IMR-90 (cell line): ENCODE data around the gene CMC1. TPM values are rescaled to one million over a fixed set of nuclear protein-coding genes. Genes with fewer than 3 reads are reported as not detected.

Experiments
- ATAC-seq: fragments of 200-7000 bp; cut with Tn5 transposase; 2 replicates; pipeline ENCODE4 v1.9.1; 2020; ENCODE audit warnings: low read depth, mild to moderate bottlenecking, moderate library complexity
- BruUV-seq: library from RNA; stranded (reverse); fragments of 400-500 nt; replicated peaks from 2 replicates; lab custom pipeline; 2021; lab: Mats Ljungman, UMichigan
- CTCF ChIA-PET: fragments of 300-600 bp; formaldehyde crosslinking; extraction: SDS; loops from one replicate; lab custom pipeline; 2021; ENCODE audit warnings: antibody characterized with exemption; lab: Yijun Ruan, JAX
- POLR2A ChIA-PET: fragments of 300-600 bp; sonication (Branson Sonifier 250); formaldehyde crosslinking; loops from one replicate; lab custom pipeline; 2022; ENCODE audit warnings: antibody characterized with exemption; ENCODE audit not compliant: unreplicated experiment; lab: Charles Lee
- DNase-seq: peaks from one replicate; pipeline ENCODE4 v3.0.0; 2013
- H2AFZ ChIP-seq: replicated peaks from 2 replicates; pipeline ENCODE3; 2013; ENCODE audit warnings: low read length, mild to moderate bottlenecking; ENCODE audit not compliant: poor library complexity
- H2AK5ac ChIP-seq: 2 replicates; pipeline ENCODE4 v1.6.1; 2013; ENCODE audit warnings: low read depth, low read length, inconsistent platforms
- H2AK9ac ChIP-seq: replicated peaks from 2 replicates; pipeline ENCODE3; 2013; ENCODE audit warnings: mild to moderate bottlenecking, low read depth, low read length, moderate library complexity; ENCODE audit not compliant: poor library complexity
- H2BK120ac ChIP-seq: 2 replicates; pipeline ENCODE4 v1.6.1; 2013; ENCODE audit warnings: low read depth, low read length, inconsistent platforms
- H2BK15ac ChIP-seq: 3 replicates; pipeline ENCODE4 v1.6.1; 2013; ENCODE audit warnings: low read depth, low read length, inconsistent platforms
- H2BK20ac ChIP-seq: 2 replicates; pipeline ENCODE4 v1.6.1; 2013; ENCODE audit warnings: low read depth, mild to moderate bottlenecking, inconsistent platforms, low read length, moderate library complexity
- H2BK5ac ChIP-seq: 2 replicates; pipeline ENCODE4 v1.6.1; 2013; ENCODE audit warnings: mild to moderate bottlenecking, low read depth, low read length, inconsistent platforms; ENCODE audit not compliant: poor library complexity, severe bottlenecking
- H3K14ac ChIP-seq: replicated peaks from 2 replicates; pipeline ENCODE4 v1.6.1; 2013; ENCODE audit warnings: low read depth, low read length, inconsistent platforms
- H3K18ac ChIP-seq: 2 replicates; pipeline ENCODE4 v1.6.1; 2013; ENCODE audit warnings: low read depth, low read length, control low read depth
- H3K23ac ChIP-seq: 2 replicates; pipeline ENCODE4 v1.6.1; 2013; ENCODE audit warnings: low read depth, low read length, inconsistent platforms
- H3K27ac ChIP-seq: 2 replicates; pipeline ENCODE4 v1.5.1; 2013; ENCODE audit warnings: mild to moderate bottlenecking, control low read depth, low read length; ENCODE audit not compliant: insufficient read depth
- H3K27me3 ChIP-seq: 2 replicates; pipeline ENCODE4 v1.6.1; 2013; ENCODE audit warnings: low read length; ENCODE audit not compliant: control insufficient read depth, insufficient read depth
- H3K36me3 ChIP-seq: 2 replicates; pipeline ENCODE4 v1.6.1; 2013; ENCODE audit warnings: low read length, mixed read lengths; ENCODE audit not compliant: control insufficient read depth, insufficient read depth
- H3K4ac ChIP-seq: 2 replicates; pipeline ENCODE4 v1.6.1; 2013; ENCODE audit warnings: low read depth, low read length, inconsistent platforms
- H3K4me1 ChIP-seq: 2 replicates; pipeline ENCODE4 v1.6.1; 2013; ENCODE audit warnings: low read length, mixed read lengths; ENCODE audit not compliant: control insufficient read depth, insufficient read depth
- H3K4me2 ChIP-seq: 2 replicates; pipeline ENCODE4 v1.6.1; 2013; ENCODE audit warnings: low read depth, mild to moderate bottlenecking, control low read depth, low read length, moderate library complexity
- H3K4me3 ChIP-seq: 2 replicates; pipeline ENCODE4 v1.5.1; 2013; ENCODE audit warnings: low read depth, mild to moderate bottlenecking, control low read depth, low read length, moderate library complexity; ENCODE audit not compliant: insufficient read depth
- H3K56ac ChIP-seq: 2 replicates; pipeline ENCODE4 v1.6.1; 2013; ENCODE audit warnings: low read length, inconsistent platforms; ENCODE audit not compliant: insufficient read depth; ENCODE audit errors: extremely low read depth
- H3K79me1 ChIP-seq, 2 experiments: 2 replicates each; pipeline ENCODE4 v1.6.1; 2013; ENCODE audit warnings: low read length in 2 of 2, inconsistent platforms in 1 of 2, low read depth in 1 of 2
- H3K9ac ChIP-seq: 2 replicates; pipeline ENCODE4 v1.6.1; 2013; ENCODE audit warnings: low read depth, low read length, control low read depth
- H3K9me1 ChIP-seq: 2 replicates; pipeline ENCODE4 v1.6.1; 2013; ENCODE audit warnings: low read length, inconsistent platforms; ENCODE audit not compliant: insufficient read depth
- H3K9me3 ChIP-seq: 2 replicates; pipeline ENCODE4 v1.6.1; 2013; ENCODE audit warnings: low read length; ENCODE audit not compliant: control insufficient read depth, insufficient read depth
- H4K20me1 ChIP-seq: 2 replicates; pipeline ENCODE4 v1.6.1; 2013; ENCODE audit warnings: low read length, inconsistent platforms; ENCODE audit not compliant: insufficient read depth
- H4K5ac ChIP-seq: 2 replicates; pipeline ENCODE4 v1.6.1; 2013; ENCODE audit warnings: mild to moderate bottlenecking, low read depth, low read length, control low read depth
- H4K8ac ChIP-seq, 2 experiments: 2 replicates each; pipeline ENCODE4 v1.6.1; 2013; ENCODE audit warnings: low read depth in 2 of 2, low read length in 2 of 2, control low read depth in 1 of 2, inconsistent platforms in 1 of 2
- H4K91ac ChIP-seq: 2 replicates; pipeline ENCODE4 v1.6.1; 2013; ENCODE audit warnings: low read depth, low read length, inconsistent platforms; ENCODE audit not compliant: insufficient read depth
- BHLHE40 ChIP-seq: fragments of 150-350 bp; IDR thresholded peaks from 2 replicates; pipeline ENCODE4 v1.6.1; 2016; ENCODE audit warnings: mild to moderate bottlenecking, low read depth, low read length
- CEBPB ChIP-seq: IDR thresholded peaks from 2 replicates; pipeline ENCODE4 v1.6.1; 2012; ENCODE audit warnings: low read depth, low read length, improper control_type of control experiment
- FOS ChIP-seq: fragments of 150-350 bp; IDR thresholded peaks from 2 replicates; pipeline ENCODE4 v1.6.1; 2016; ENCODE audit warnings: low read depth, low read length
- MAFK ChIP-seq: IDR thresholded peaks from 2 replicates; pipeline ENCODE4 v1.6.1; 2012; ENCODE audit warnings: low read depth, low read length, improper control_type of control experiment
- MXI1 ChIP-seq: IDR thresholded peaks from 2 replicates; pipeline ENCODE4 v1.6.1; 2012; ENCODE audit warnings: low read depth, mild to moderate bottlenecking, low read length, moderate library complexity, borderline replicate concordance
- POLR2A ChIP-seq: IDR thresholded peaks from 2 replicates; pipeline ENCODE4 v1.6.1; 2012; ENCODE audit warnings: mild to moderate bottlenecking, low read depth, low read length
- RAD21 ChIP-seq: IDR thresholded peaks from 2 replicates; pipeline ENCODE4 v1.6.1; 2012; ENCODE audit warnings: low read length, improper control_type of control experiment
- RFX5 ChIP-seq: IDR thresholded peaks from 2 replicates; pipeline ENCODE4 v1.8.0; 2012; ENCODE audit warnings: low read depth, mild to moderate bottlenecking, low read length, moderate library complexity
- WGBS, 2 experiments: methylation state at CpG; one replicate each; pipeline versions ENCODE4 v1.1.5 to v1.1.7; 2013; ENCODE audit warnings: missing lambda C conversion rate in 2 of 2; ENCODE audit not compliant: insufficient read length in 1 of 2; ENCODE audit errors: extremely low coverage in 2 of 2; 5-methylcytosine and 5-hydroxymethylcytosine counted together
- dilution Hi-C: fragments of 300-500 bp; cut with HindIII; formaldehyde crosslinking; loops from one replicate; pipeline ENCODE4 v1.14.3; 2018; ENCODE audit warnings: low sequenced_read_pairs; ENCODE audit not compliant: unreplicated experiment
- in situ Hi-C: fragments of 300-500 bp; cut with MboI; formaldehyde crosslinking; loops from 3 replicates; pipeline ENCODE4 v1.14.3; 2019; ENCODE audit warnings: low sequenced_read_pairs, inconsistent platforms, mixed read lengths
- intact Hi-C: fragments of 100-400 bp; cut with micrococcal nuclease; formaldehyde crosslinking; loops from 2 replicates; pipeline ENCODE4 v1.10.0; 2022
- polyA plus RNA-seq, 3 experiments: library from polyadenylated mRNA; depleted of rRNA; stranded (reverse); fragments of >200 nt; gene quantifications; 2 replicates each; pipeline ENCODE4 v1.2.3, GENCODE V29; 2012; ENCODE audit warnings: low replicate concordance in 1 of 3
- total RNA-seq: library from RNA; depleted of rRNA; stranded (reverse); fragments of >200 nt; gene quantifications from 2 replicates; pipeline ENCODE4 v1.2.3, GENCODE V29; 2012

Gene CMC1
- total and polyA plus RNA-seq, 2 of the 4 experiments (the other 2 are of a cell fraction), result 1.6 to 18.3 TPM

DNA sequence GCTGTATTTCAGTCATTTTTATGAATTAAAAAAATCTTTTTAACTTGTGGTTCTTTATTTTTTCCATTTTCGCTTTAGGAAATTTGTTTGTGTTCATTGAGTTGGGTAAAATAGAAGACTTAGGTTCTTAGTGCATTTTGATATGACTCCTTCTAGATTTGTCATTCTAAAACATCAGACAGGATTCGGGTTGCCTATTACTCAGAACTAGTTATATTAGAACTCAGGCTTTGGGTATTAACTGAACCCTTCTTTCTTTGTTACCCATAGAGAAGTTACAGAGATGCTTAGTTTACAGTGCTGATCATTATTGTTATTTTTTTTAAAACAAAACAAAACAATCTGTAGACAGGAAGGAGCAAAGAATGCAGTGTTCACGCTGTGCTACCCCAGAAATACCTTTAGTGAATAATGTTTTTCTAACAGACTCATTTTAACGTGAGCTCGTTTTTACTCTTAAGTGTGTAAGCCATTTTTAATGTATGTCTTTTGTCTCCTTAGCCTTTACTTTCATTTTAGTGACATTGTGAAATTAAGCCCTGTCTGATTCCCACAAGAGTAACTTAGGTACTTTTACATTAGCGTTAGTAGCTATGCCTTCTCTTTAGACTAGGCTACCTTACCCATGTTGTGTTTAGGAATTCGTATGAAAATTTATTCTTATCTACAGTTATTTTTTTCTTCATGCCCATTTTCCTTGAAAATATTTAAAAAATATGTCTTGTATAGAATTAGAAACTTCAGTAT lies 53.4 kb downstream of the CMC1 start:
- H2BK5ac ChIP-seq, result no peak overlapping the region
- intact Hi-C loops (no loop called here), in situ Hi-C loops (no loop called here), dilution Hi-C loops (no loop called here)
- no peak overlapping the region for H3K18ac ChIP-seq
- H4K5ac ChIP-seq, result no peak overlapping the region
- no peak overlapping the region for H2AK5ac ChIP-seq
- no peaks in the 10 kb centered on the region for H4K20me1 ChIP-seq
- ATAC-seq (no peak), DNase-seq (no peak)
- H3K27ac ChIP-seq, result no peak overlapping the region
- no peak overlapping the region for H3K9ac ChIP-seq
- TF ChIP-seq POLR2A (no peak), FOS (no peak), RAD21 (no peak), RFX5 (no peak), MXI1 (no peak), CEBPB (no peak), BHLHE40 (no peak), MAFK (no peak)
- H3K56ac ChIP-seq, result no peak overlapping the region
- H2BK120ac ChIP-seq, result no peak overlapping the region
- H2BK15ac ChIP-seq, result no peak overlapping the region
- no peak overlapping the region for H3K23ac ChIP-seq
- peak overlapping the region; percentile 27; the same call in 1 of the 2 replicates for H3K4me2 ChIP-seq
- no peaks in the 10 kb centered on the region for H3K4me1 ChIP-seq
- no peaks in the 10 kb centered on the region for H3K27me3 ChIP-seq
- POLR2A ChIA-PET, result no interaction called here
- CTCF ChIA-PET, result interaction anchor here (0.6 kb wide), 1 partner anchor 41 kb away, joined by 3 read pairs; no protein-coding TSS in a partner anchor
- no peak overlapping the region for H3K14ac ChIP-seq
- no peak overlapping the region for H2AFZ ChIP-seq
- no TSS peak for BruUV-seq
- no peak overlapping the region for H3K4me3 ChIP-seq
- peaks cover 2% of the 10 kb centered on the region for H3K36me3 ChIP-seq
- peaks cover 2% of the 10 kb centered on the region for H3K9me3 ChIP-seq
- H3K4ac ChIP-seq, result no peak overlapping the region
- no peak overlapping the region for H4K8ac ChIP-seq
- H2BK20ac ChIP-seq, result no peak overlapping the region
- H4K91ac ChIP-seq, result no peak overlapping the region
- no CpG with 5 or more reads among the region's 7 CpGs for whole genome bisulfite sequencing, 2 experiments
- H3K9me1 ChIP-seq, result no peaks in the 10 kb centered on the region
- no peak overlapping the region for H2AK9ac ChIP-seq
- 0 out of 4 replicates have a peak, but pooled peaks cover 3 to 5% of the 10 kb centered on the region in 2 experiments for H3K79me1 ChIP-seq
